HG03558 (cell line): Measurements from ENCODE around the gene ROBO2.

Source experiments
- ATAC-seq: cut with Tn5 transposase; IDR thresholded peaks from one replicate; pipeline ENCODE4 v1.9.1; 2021; ENCODE audit warnings: moderate number of reproducible peaks; ENCODE audit not compliant: unreplicated experiment; ENCODE audit errors: extremely low read depth

The ROBO2 gene

GRCh38 chr3:77182341-77182740 lies 142.4 kb downstream of the ROBO2 start:
- no peak for ATAC-seq

DNA sequence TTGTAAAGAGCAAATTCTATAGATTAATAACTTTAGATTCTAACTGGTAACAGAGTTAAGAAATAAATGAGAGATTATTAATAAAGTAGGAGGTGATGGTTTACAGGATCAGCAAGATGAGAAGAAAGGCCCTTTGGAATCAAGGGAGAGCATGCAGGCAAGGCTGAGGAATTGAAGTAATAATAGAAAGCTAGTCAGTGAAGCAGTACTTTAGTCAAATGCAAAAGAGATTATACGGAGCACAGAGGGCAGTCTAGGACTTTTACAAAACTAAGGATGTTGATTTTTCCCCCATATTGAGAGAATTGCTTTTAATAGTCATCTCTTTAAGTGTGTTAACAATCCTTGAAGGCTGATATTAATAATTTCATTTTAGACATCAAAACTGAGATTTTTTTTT lies 146.4 kb downstream of the ROBO2 start:
- no peak for ATAC-seq

GRCh38 chr3:77186728-77187127 lies 146.8 kb downstream of the ROBO2 start:
- no peak for ATAC-seq

DNA sequence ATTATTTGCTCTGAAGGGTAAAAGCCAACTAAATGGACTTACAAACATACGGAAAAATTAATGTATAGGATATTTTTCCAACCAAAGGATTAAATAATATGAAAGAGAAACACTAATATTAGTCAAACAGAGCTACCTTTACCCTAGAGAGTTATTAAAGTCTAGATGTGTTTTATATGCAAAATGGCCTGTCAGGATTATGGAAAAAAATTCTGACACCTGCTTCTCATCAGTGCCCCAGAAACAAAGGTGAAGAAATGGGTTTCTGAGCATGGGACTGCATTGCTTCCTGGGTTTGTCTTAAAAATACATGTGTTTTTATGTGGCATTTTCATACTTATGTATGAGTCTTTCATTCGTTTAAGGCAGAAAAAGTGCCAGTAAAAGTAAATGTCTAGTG lies 148.3 kb downstream of the ROBO2 start:
- no peak for ATAC-seq

DNA sequence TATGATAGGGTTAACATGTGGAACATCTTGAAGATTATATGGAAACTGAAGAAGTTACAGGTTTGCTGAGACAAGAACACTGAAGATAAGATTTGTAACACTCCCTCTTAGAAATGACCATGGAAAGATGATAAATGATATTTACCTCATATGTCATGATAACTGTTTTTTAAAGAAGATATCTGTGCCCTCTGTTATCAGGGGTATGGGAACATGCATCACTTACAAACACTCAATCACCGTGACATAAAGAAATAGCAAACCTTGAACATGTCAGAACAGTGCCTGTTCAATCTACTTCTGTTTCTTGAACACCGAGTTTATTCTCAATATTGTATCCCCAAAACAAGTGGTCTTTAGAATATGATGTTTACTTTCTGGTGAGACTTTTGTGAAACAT lies 149.4 kb downstream of the ROBO2 start:
- no peak for ATAC-seq

GRCh38 chr3:77189684-77190083 lies 149.8 kb downstream of the ROBO2 start:
- ATAC-seq = no peak

DNA sequence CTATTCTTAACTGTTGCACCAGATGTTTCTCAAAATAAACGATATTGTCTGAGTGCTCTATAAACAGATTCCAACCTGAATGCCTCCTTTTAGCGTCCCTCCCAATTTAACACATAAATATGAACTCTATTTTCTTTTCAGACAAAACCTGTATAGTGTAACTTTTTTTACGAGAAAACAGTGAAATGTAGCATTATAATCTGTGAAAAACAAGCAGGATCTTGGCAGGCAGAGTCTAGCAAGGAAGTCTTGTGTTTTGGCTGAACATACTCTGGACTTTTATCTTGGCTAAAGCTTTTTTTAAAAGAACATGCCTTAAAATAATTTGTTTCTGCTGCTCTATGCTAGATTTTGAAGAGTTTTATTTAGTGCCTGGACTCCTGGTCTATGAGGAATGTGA lies 150.5 kb downstream of the ROBO2 start:
- no peak for ATAC-seq

DNA sequence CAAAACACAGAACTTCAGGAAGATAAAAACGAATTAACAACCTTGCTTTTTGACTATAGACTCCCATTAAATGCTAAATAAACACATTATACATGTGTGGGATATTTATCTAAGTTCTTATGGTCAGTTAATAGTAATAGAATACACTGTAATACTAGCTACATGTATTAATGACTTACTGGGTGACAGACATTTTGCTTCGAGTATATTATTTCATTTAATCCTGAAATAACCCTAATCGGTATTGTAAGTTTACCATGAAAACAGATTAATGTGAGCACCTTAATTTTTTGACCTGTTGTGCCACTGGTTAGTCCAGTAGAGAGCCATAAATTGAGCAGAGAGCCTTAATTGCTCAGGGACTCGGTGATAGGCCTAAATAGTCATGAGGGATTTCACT lies 151.1 kb downstream of the ROBO2 start:
- no peak for ATAC-seq

GRCh38 chr3:77191640-77192039 lies 151.7 kb downstream of the ROBO2 start:
- ATAC-seq = no peak

- no peak for ATAC-seq
Measured at GRCh38 chr3:77195766-77196545, 156.1 kb downstream of the ROBO2 start.

- no peak for ATAC-seq
Measured at GRCh38 chr3:77197408-77197807, 157.5 kb downstream of the ROBO2 start.

- no peak for ATAC-seq
Measured at GRCh38 chr3:77203851-77204250, 164.0 kb downstream of the ROBO2 start.

DNA sequence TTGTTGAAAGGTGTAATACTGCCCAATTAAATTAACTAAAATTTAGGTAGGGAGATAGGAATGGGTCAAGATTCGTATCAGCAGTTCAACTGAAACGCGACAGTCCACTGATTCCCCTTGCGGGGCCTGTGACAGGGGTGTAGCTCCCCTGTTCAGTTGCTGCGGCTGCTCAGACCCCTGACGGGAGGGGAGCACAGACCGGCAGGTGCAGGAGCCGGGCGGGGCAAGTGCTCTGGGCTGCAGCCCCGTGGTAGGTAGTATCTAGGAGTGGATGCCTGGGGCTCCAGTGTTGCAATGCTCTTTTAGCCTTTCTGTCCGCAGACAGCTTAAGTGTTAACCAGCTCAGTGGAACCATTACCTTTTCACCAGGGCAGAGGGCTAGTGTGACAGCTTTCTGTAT lies 164.9 kb downstream of the ROBO2 start:
- no peak for ATAC-seq

GRCh38 chr3:77207753-77208152 lies 167.9 kb downstream of the ROBO2 start:
- no peak for ATAC-seq

GRCh38 chr3:77222701-77223100 lies 182.8 kb downstream of the ROBO2 start:
- ATAC-seq = no peak

DNA sequence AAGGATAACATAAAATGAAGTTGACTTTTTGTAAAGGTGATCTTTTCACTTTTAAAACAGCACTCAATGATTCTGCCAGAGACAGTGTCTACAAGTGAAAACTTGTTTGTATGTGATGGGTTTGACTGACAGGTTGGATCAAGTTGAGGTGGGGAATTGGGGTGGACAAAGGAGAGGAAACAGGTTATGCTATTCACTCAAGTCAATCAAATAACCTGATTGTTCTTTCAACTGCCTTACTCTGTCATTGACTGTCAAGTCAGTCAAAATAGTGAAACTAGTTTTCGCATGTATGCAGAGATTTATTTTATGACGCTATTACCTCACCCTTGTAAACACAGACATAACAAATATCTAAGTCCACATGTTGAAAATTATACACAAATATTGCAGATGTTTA lies 187.7 kb downstream of the ROBO2 start:
- ATAC-seq = no peak

GRCh38 chr3:77232557-77232956 lies 192.7 kb downstream of the ROBO2 start:
- ATAC-seq = no peak

- ATAC-seq = no peak
Measured at GRCh38 chr3:77234004-77234403, 194.1 kb downstream of the ROBO2 start.

GRCh38 chr3:77236118-77236517 lies 196.2 kb downstream of the ROBO2 start:
- ATAC-seq = no peak

GRCh38 chr3:77240072-77240650 lies 200.3 kb downstream of the ROBO2 start:
- no peak for ATAC-seq

GRCh38 chr3:77242371-77242770 lies 202.5 kb downstream of the ROBO2 start:
- no peak for ATAC-seq

DNA sequence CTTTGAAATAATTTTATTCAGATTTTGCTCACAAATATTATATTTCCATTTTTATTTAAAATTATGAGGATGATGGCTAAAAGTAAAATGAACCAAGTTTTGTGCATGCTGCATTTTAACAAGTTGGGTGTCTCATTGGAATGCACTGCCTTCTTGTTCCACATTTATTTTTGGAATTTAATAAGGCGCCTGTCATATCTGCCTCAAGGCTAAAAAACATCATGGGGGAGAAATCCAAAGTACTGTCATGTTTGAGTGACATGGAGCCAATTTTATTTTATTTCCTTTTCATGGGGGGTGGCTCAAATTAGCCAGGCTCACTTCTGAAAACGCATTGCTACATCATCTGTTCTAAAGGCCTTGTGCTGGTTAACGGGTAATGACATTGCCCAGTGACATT lies 205.1 kb downstream of the ROBO2 start:
- ATAC-seq = no peak
